GM15510 (cell line): Measurements from ENCODE around the gene HCRTR1.

Experiments
- POLR2A ChIP-seq: IDR thresholded peaks from 3 replicates; pipeline ENCODE4 v1.6.1; 2011; ENCODE audit warnings: borderline replicate concordance; ENCODE audit not compliant: insufficient read length; ENCODE audit errors: extremely low read depth

HCRTR1 gene

GRCh38 chr1:31624731-31625514 lies 7.4 kb downstream of the HCRTR1 start:
- no peak for TF ChIP-seq POLR2A

DNA sequence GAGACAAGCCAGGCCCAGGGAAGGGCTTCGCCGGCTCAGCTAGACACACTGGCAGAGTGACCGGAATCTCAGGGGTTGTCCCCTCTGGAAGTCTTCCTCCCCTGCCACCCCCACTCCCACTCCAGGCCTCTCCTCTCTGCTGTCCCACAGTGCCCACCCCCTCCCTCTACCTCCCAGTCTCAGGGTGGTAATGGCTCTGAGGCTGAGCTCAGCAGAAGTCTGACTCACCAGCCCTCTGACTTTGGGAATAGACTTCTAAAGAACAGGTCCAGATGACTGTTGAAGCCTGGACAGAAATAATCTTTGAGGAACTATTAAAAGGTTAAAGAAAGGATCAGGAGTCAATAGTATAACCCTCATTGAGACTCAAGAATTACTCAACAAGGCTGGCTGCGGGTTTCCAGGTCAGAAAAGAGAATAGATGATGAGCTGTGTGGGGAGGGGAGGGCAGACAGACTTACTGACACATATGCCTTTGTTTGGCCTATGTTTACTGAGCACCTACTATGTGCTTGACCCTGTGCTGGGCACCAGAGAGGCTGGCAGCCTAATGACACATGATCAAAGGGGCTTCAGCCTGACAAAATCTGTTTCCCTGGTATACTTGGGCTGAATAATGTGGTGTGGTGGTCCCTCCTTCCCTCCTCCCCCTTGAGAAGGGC lies 8.2 kb downstream of the HCRTR1 start:
- no peak for TF ChIP-seq POLR2A

GRCh38 chr1:31626223-31627207 lies 9.0 kb downstream of the HCRTR1 start:
- TF ChIP-seq POLR2A, result no peak

DNA sequence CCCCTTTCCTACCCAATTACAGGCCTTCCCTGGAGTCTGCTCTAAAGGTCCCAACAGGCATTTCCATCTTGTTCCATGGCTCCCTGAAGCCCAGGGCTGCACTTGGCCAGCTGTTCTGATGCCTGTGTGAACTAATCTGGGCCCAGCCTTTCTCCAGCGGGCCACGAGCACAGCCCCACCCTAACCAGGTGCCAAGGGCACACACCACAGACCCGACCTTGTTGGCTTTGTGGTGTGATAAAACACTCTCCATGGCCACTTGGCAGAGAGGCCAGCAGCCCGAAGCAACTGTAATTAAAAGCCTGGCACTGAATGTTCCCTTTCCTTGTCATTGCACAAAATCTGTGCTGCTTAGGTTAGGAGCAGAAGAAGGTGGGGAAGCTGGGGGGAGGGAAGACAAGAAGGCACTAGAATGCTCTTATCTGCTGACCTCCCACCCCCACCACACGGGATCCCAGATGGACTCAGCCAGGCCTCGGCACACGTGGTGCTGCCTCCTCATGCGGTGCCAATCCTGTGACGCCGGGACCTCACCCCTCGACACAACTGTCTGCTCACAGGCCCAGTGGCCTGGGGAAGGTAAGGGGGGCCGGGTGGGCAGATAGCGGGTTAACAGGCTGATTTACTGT lies 9.9 kb downstream of the HCRTR1 start:
- no peak for TF ChIP-seq POLR2A

- no peak for TF ChIP-seq POLR2A
Observed at GRCh38 chr1:31627930-31628559, 10.6 kb downstream of the HCRTR1 start.

DNA sequence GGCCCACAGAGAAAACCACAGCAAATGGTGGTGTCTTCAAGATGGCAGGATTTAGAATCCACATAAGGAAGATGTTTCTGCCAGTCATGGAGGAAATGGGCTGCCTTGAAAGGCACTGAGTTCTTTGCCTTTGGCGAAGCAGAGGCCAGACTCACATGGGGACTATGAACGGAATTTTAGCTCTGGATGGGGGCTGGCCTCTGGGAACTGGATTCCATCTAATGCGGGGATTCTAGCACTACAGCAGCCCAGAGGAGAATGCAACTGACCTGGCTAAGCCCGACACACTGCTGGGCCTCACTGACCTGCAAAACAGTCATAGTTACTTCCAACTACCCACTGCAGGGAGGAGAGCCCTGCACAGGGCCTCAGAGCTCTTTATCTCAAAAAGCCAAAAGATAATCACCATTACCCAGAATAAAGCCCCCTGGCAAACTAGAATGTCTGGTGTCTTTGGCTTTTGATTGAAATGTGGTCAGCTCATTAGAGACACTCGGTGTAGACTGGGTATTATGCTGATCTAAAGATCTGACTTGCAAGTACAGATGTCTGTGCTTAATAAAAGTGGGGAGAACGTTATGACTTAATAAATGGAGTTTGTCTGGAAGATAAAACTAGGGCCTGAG lies 11.6 kb downstream of the HCRTR1 start:
- TF ChIP-seq POLR2A, result no peak

DNA sequence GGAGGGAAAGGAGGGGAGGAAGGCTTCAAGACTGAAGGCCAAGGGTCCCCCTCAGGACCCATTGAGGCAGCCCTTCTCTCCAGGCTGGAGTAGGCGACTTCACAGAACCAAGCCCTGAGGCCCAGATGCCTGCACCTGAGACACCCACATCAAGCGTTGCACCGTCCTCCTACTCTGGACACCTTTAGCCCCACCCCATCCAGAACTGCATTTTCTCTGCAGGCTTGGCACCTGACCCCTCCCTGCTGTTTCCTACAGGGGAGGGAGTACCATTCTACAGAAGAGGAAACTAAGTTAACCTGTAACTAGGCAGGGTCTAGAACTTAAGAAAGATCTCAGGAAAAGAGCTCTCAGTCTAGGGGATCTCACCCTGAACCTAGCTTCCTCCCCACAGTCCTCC lies 15.2 kb downstream of the HCRTR1 start:
- TF ChIP-seq POLR2A, result no peak

GRCh38 chr1:31633117-31633516 lies 15.6 kb downstream of the HCRTR1 start:
- TF ChIP-seq POLR2A, result no peak

GRCh38 chr1:31637915-31638673 lies 20.6 kb downstream of the HCRTR1 start:
- TF ChIP-seq POLR2A, result no peak

DNA sequence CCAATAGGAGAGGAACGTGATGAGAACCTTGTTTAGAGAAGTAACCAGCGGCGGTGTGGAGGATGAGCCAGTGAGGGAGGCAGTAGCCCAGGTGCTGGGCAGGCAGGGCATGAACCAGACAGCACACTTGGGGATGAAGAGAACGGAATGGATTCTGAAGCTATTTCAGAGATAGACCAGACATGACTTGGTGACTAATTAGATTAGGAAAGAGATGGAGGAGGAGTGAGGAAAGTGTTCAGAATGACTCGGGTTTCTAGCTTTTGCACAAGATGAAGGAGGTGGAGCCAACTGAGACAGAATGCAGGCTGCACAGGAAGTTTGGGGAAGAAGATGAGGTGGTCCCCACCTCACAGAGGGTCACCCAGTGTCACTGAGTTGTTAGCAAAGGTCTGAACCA lies 22.1 kb downstream of the HCRTR1 start:
- TF ChIP-seq POLR2A, result no peak

GRCh38 chr1:31640179-31640578 lies 22.7 kb downstream of the HCRTR1 start:
- no peak for TF ChIP-seq POLR2A

- TF ChIP-seq POLR2A, result no peak
Observed at GRCh38 chr1:31640964-31641363, 23.5 kb downstream of the HCRTR1 start.

DNA sequence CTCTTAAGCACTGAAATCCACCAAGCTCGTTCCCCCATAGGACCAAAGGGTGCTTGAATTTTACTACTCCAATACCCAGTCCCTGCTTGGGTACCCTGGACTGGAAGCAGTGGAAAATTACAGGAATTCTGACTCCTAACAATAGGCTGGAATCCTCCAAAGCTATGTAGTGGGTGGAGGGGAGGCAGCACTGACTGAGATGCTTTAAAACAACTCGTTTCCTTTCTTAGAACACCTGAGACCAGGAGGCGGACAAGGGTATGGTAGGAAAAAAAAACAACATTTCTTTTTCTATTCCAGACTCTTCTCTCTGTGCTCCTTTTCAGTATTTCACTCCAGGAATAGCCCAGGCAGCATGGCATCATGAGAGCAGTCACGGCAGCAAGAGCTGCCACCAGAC lies 24.9 kb downstream of the HCRTR1 start:
- no peak for TF ChIP-seq POLR2A

DNA sequence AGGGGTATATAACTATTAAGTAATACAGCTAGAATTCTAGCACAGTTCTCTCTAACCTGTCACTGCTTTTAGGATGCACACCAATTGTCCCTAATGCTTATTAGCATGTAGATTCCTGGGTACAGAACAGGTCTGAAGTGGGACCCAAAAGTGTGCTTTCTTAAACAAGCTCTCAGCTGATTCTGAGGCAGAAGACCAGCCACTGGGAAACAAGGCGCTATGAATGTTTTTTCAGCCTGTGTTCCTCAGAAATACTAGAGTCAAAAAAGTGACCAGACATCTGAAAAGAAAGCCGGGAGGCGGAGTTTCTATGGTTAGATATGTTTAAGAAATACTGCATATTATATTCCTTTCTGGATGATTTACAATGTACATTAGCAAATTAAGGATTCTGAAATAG lies 25.4 kb downstream of the HCRTR1 start:
- TF ChIP-seq POLR2A, result no peak
